ENCODE measurements around the gene TRNAU1AP. TPM values are rescaled to one million over a fixed set of nuclear protein-coding genes. Genes with fewer than 3 reads are reported as not detected.
"Not testable (repeated sequence)": the region's sequence is repeated elsewhere in the genome, so short reads cannot be mapped to it uniquely, and the experiment has no call there.

TRNAU1AP gene
- total and polyA plus RNA-seq, 2 of the 13 experiments (the other 11 are each of a cell fraction or from before 2014, with no cell fraction given) = 29.0 to 42.9 TPM

- H3K9me3 ChIP-seq (ENCODE audit: low read length) = no peaks in the 10 kb centered on the region
- H3K79me2 ChIP-seq (ENCODE audit: insufficient read depth, low read length) = no peaks in the 10 kb centered on the region
- no peaks in the 10 kb centered on the region for H3K27me3 ChIP-seq (ENCODE audit: control insufficient read depth in 1 of 2, insufficient read depth in 2 of 2, low read length in 2 of 2)
- H3K27ac ChIP-seq (ENCODE audit: extremely low read length, insufficient read depth, low read length) = no peak overlapping the region
- DNase-seq (ENCODE audit: low spot score) (no peak), FAIRE-seq (peak; percentile 4), ATAC-seq (no peak)
- H3K36me3 ChIP-seq (replicated peaks in 1 of 2; ENCODE audit: control insufficient read depth in 1 of 2, insufficient read depth in 2 of 2, low read length in 2 of 2) = peaks cover 18 to 30% of the 10 kb centered on the region in 2 experiments
- H4K20me1 ChIP-seq (ENCODE audit: insufficient read depth, low read length) = no peaks in the 10 kb centered on the region
- no peak overlapping the region for H3K9ac ChIP-seq (ENCODE audit: insufficient read depth, low read depth, low read length)
- 90% methylated on average over 7 of the region's 7 CpGs for WGBS (ENCODE audit: low lambda C conversion rate)
- no peak overlapping the region for H3K4me3 ChIP-seq (replicated peaks in 1 of 3; ENCODE audit: insufficient read depth in 1 of 3, low read depth in 2 of 3, low read length in 3 of 3)
- H3K4me1 ChIP-seq (ENCODE audit: insufficient read depth, low read length) = peaks cover 17% of the 10 kb centered on the region; the same call in 1 of the 2 replicates
- no peak for TF ChIP-seq NBN (conservative IDR thresholded peaks at IDR 0.05)
- peak; percentile 43 for TF ChIP-seq CTCF (CRISPR knock-in tag; IDR thresholded peaks at IDR 0.05)
- TF ChIP-seq ZNF362 (CRISPR knock-in tag; IDR thresholded peaks at IDR 0.05; ENCODE audit: borderline replicate concordance) = peak; percentile 80
- no TSS peak for BruUV-seq (replicated peaks)
- intact Hi-C loops (cut with micrococcal nuclease; ENCODE audit: unreplicated experiment) (no loop called here), in situ Hi-C loops (cut with HindIII; ENCODE audit: extremely low pct_ligation_motif_present, low pct_unique_long_range_greater_than_20kb) (no loop called here)
- no peak overlapping the region for H3K4me2 ChIP-seq (ENCODE audit: low read depth, low read length)
- ChIA-PET POLR2A (interaction anchor here (1.3 kb wide), 1 partner anchor 10 kb away, joined by 3 read pairs; no protein-coding TSS in a partner anchor), CTCF (ENCODE audit: low intra/inter-chr PET ratio, low total read pairs) (no interaction called here)
- no peak overlapping the region for H2AFZ ChIP-seq (ENCODE audit: low read length)
These were observed 12.2 kb upstream of the TRNAU1AP start for GRCh38 chr1:28540651-28541050.

- WGBS (ENCODE audit: low lambda C conversion rate) = 65% methylated on average over 8 of the region's 8 CpGs
- POLR2A ChIA-PET = interaction anchor here (1.0 to 1.5 kb wide), 5 partner anchors 10 to 41 kb away, joined by 3 to 5 read pairs (median 3); partner anchors contain the start of gene TRNAU1AP
These were observed 11.4 kb upstream of the TRNAU1AP start for GRCh38 chr1:28541414-28542015.

More at GRCh38 chr1:28541414-28542015, 11.4 kb upstream of the TRNAU1AP start:
- H3K9me3 ChIP-seq (ENCODE audit: low read length); H3K79me2 ChIP-seq (ENCODE audit: insufficient read depth, low read length); BruUV-seq (replicated peaks); H3K4me3 ChIP-seq (replicated peaks in 1 of 3; ENCODE audit: insufficient read depth in 1 of 3, low read depth in 2 of 3, low read length in 3 of 3); CTCF ChIA-PET (ENCODE audit: low intra/inter-chr PET ratio, low total read pairs); in situ Hi-C loops (cut with HindIII; ENCODE audit: extremely low pct_ligation_motif_present, low pct_unique_long_range_greater_than_20kb); H3K9ac ChIP-seq (ENCODE audit: insufficient read depth, low read depth, low read length); intact Hi-C loops (cut with micrococcal nuclease; ENCODE audit: unreplicated experiment); H3K4me2 ChIP-seq (ENCODE audit: low read depth, low read length); H2AFZ ChIP-seq (ENCODE audit: low read length); H4K20me1 ChIP-seq (ENCODE audit: insufficient read depth, low read length); H3K27me3 ChIP-seq (ENCODE audit: control insufficient read depth in 1 of 2, insufficient read depth in 2 of 2, low read length in 2 of 2): not testable (repeated sequence)
- Histone ChIP-seq H3K36me3 (replicated peaks in 1 of 2; ENCODE audit: control insufficient read depth in 1 of 2, insufficient read depth in 2 of 2, low read length in 2 of 2) (peaks cover 10 to 21% of the 10 kb centered on the region in 2 experiments; a peak in 4 of 5 replicates), H3K27ac (ENCODE audit: extremely low read length, insufficient read depth, low read length) (peak overlapping the region; percentile 18), H3K4me1 (ENCODE audit: insufficient read depth, low read length) (peaks cover 17% of the 10 kb centered on the region; the same call in 1 of the 2 replicates)
- DNase-seq (ENCODE audit: low spot score) (peak; percentile 56), FAIRE-seq (peak; percentile 55), ATAC-seq (peak; percentile 13; the same call in 1 of the 3 replicates)
- TF ChIP-seq RBM22 (optimal IDR thresholded peaks at IDR 0.05; ENCODE audit: low read length) (peak; percentile 42), TFE3 (CRISPR knock-in tag; IDR thresholded peaks at IDR 0.05) (peak; percentile 70; the same call in 1 of the 2 replicates), POLR2AphosphoS5 (IDR thresholded peaks at IDR 0.05; ENCODE audit: low read depth, low read length) (peak; percentile 51; the same call in 1 of the 2 replicates)
